Liver (tissue), 9 donors: Measurements from ENCODE around the gene CELF2. TPM values are rescaled to one million over a fixed set of nuclear protein-coding genes. Genes with fewer than 3 reads are reported as not detected.

Experiments
- DNase-seq: peaks from one replicate; pipeline ENCODE4 v3.0.0-alpha.2; 2017; ENCODE audit warnings: low spot score
- H3K27ac ChIP-seq, 2 donors: one replicate each; pipeline ENCODE4 v1.7.0; 2013; ENCODE audit warnings: inconsistent platforms in 2 of 2, low read length in 2 of 2, control low read depth in 1 of 2, low read depth in 1 of 2, mild to moderate bottlenecking in 1 of 2
- H3K27me3 ChIP-seq, 4 donors: one replicate each; pipeline versions ENCODE4 v1.6.1 to v1.7.0; 2013; ENCODE audit warnings: low read length in 3 of 4, inconsistent platforms in 1 of 4, mild to moderate bottlenecking in 1 of 4, moderate library complexity in 1 of 4; ENCODE audit not compliant: control insufficient read depth in 4 of 4, insufficient read depth in 4 of 4
- H3K36me3 ChIP-seq, 4 donors: one replicate each; pipeline versions ENCODE4 v1.6.1 to v1.7.0; 2013; ENCODE audit warnings: low read length in 3 of 4, mild to moderate bottlenecking in 3 of 4, low read depth in 1 of 4, moderate library complexity in 1 of 4; ENCODE audit not compliant: control insufficient read depth in 4 of 4, insufficient read depth in 3 of 4
- H3K4me1 ChIP-seq, 4 donors: one replicate each; pipeline versions ENCODE4 v1.6.1 to v1.7.0; 2013; ENCODE audit warnings: low read length in 3 of 4, mild to moderate bottlenecking in 3 of 4, moderate library complexity in 1 of 4; ENCODE audit not compliant: control insufficient read depth in 4 of 4, insufficient read depth in 4 of 4
- H3K4me3 ChIP-seq, 3 donors: one replicate each; pipeline versions ENCODE4 v1.6.1 to v1.7.0; 2013; ENCODE audit warnings: low read length in 3 of 3, control low read depth in 1 of 3, low read depth in 1 of 3, mild to moderate bottlenecking in 1 of 3
- H3K9ac ChIP-seq, 2 donors: one replicate each; pipeline ENCODE4 v1.7.0; 2013; ENCODE audit warnings: low read length in 2 of 2, mild to moderate bottlenecking in 2 of 2, moderate library complexity in 2 of 2, control low read depth in 1 of 2, low read depth in 1 of 2
- H3K9me3 ChIP-seq, 4 donors: one replicate each; pipeline versions ENCODE4 v1.6.1 to v1.7.0; 2013; ENCODE audit warnings: low read length in 3 of 4; ENCODE audit not compliant: control insufficient read depth in 4 of 4
- ATF3 ChIP-seq: IDR thresholded peaks from 2 replicates; pipeline ENCODE4 v1.6.1; 2016; ENCODE audit warnings: antibody characterized with exemption
- EGR1 ChIP-seq, 2 donors: IDR thresholded peaks; 2 replicates each; pipeline ENCODE4 v1.6.1; 2016 to 2018; ENCODE audit warnings: antibody characterized with exemption in 2 of 2, low read depth in 2 of 2
- FOXA1 ChIP-seq: IDR thresholded peaks from 2 replicates; pipeline ENCODE4 v1.6.1; 2016; ENCODE audit warnings: antibody characterized with exemption
- FOXA2 ChIP-seq: IDR thresholded peaks from 2 replicates; pipeline ENCODE4 v1.6.1; 2016; ENCODE audit warnings: antibody characterized with exemption
- GABPA ChIP-seq, 2 donors: IDR thresholded peaks in 1 of 2; conservative IDR thresholded peaks in 1 of 2; 2 replicates each; pipeline ENCODE4 v1.6.1; 2016; ENCODE audit warnings: antibody characterized with exemption in 2 of 2, mild to moderate bottlenecking in 1 of 2, moderate library complexity in 1 of 2
- HNF4A ChIP-seq, 2 donors: conservative IDR thresholded peaks; 2 replicates each; pipeline ENCODE4 v1.6.1; 2016; ENCODE audit warnings: antibody characterized with exemption in 2 of 2, mild to moderate bottlenecking in 2 of 2
- HNF4G ChIP-seq: IDR thresholded peaks from 2 replicates; pipeline ENCODE4 v1.6.1; 2016; ENCODE audit warnings: antibody characterized with exemption
- NR2F2 ChIP-seq: IDR thresholded peaks from 2 replicates; pipeline ENCODE4 v1.6.1; 2016; ENCODE audit warnings: antibody characterized with exemption
- RAD21 ChIP-seq, 2 donors: IDR thresholded peaks; 2 replicates each; pipeline ENCODE4 v1.6.1; 2016; ENCODE audit warnings: antibody characterized with exemption in 2 of 2, mild to moderate bottlenecking in 2 of 2
- REST ChIP-seq: IDR thresholded peaks from 2 replicates; pipeline ENCODE4 v1.6.1; 2016; ENCODE audit warnings: antibody characterized with exemption, mild to moderate bottlenecking
- RXRA ChIP-seq, 2 donors: IDR thresholded peaks; 2 replicates each; pipeline ENCODE4 v1.6.1; 2017 to 2018; ENCODE audit warnings: antibody characterized with exemption in 2 of 2, mild to moderate bottlenecking in 1 of 2
- SP1 ChIP-seq: IDR thresholded peaks from 2 replicates; pipeline ENCODE4 v1.6.1; 2018; ENCODE audit warnings: antibody characterized with exemption, mild to moderate bottlenecking
- TAF1 ChIP-seq: conservative IDR thresholded peaks from 2 replicates; pipeline ENCODE4 v1.6.1; 2016; ENCODE audit warnings: antibody characterized with exemption, mild to moderate bottlenecking
- YY1 ChIP-seq: IDR thresholded peaks from 2 replicates; pipeline ENCODE4 v1.6.1; 2016; ENCODE audit warnings: antibody characterized with exemption, mild to moderate bottlenecking
- ZBTB33 ChIP-seq: IDR thresholded peaks from 2 replicates; pipeline ENCODE4 v1.6.1; 2016; ENCODE audit warnings: antibody characterized with exemption
- WGBS: extraction: QIAGEN DNeasy Blood & Tissue Kit; methylation state at CpG from one replicate; pipeline ENCODE4 v1.1.7; 2013; 5-methylcytosine and 5-hydroxymethylcytosine counted together
- polyA plus RNA-seq, 2 donors: library from polyadenylated mRNA; stranded (reverse) in 1 of 2; unstranded in 1 of 2; fragments of 200-250 nt in 1 of 2; fragments of >200 nt in 1 of 2; fragmentation: Nextera tagmentation in 1 of 2; extraction: Ambion mirVana in 1 of 2; gene quantifications; one replicate each; pipeline versions ENCODE4 v1.2.1 to v1.2.3, GENCODE V29; 2013 to 2015
- total RNA-seq, 2 donors: library from RNA; depleted of rRNA; stranded (reverse); fragments of >200 nt; gene quantifications; one replicate each; pipeline ENCODE4 v1.2.3, GENCODE V29; 2014
- TF ChIP-seq, protein P1 (sequence below): IDR thresholded peaks from 2 replicates; pipeline ENCODE4 v1.6.1; 2016; ENCODE audit warnings: antibody characterized with exemption
- TF ChIP-seq, protein P2 (sequence below): fragments of 150-350 bp; IDR thresholded peaks from 2 replicates; pipeline ENCODE4 v1.5.1; 2017; ENCODE audit warnings: improper control_type of control experiment, low read depth, low read length; ENCODE audit not compliant: missing input control
- donor health status: healthy.
- donor health status: healthy.
- donor health status: healthy.
- donor health status: healthy.
- donor health status: healthy.

Gene CELF2
- total and polyA plus RNA-seq, 4 donors, result 1.4 to 8.5 (median 5.6) TPM

DNA sequence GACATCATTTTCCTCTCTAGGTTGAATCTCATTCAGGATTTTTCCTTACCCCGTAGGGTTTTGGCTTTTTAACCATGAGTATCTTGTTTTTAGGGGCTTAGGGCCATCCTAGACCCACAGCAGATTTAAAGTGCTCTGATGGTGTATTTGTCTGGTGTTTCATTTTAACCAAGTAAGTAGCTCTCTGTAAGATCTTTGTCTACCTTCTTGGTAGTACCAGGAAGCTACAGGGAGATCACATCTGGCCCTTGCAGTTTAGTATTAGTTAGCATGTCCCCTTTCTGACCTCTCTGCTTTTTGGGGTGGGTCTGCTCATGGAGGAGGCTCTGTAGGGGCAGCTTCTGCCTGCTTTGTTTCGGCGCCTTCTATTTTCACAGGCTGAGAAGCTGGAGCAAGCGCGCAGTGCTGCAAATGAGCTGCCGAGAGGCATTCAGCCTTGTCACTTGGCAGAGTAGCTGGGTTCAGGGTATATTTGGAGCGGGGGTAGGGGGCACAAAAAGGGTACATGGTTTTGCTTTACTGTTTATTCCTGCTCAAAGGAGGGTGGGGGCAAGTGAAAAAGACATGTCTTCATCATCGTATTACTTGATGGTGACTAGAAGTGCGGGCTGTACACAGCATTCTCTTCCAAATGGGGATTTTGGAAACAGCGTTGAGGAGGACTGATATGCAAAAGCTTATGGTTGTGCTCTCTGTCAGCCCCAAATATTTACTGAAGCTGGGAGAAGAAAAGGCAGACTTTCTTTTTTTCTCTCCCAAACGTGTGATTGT, 146.3 kb downstream of the CELF2 start:
- Histone ChIP-seq H3K27ac (peak overlapping the region; percentile 12 to 59), H3K4me3 (no peak overlapping the region), H3K9ac (peak overlapping the region; percentile 12 to 33), H3K4me1 (peaks cover 0 to 5% (median 4%) of the 10 kb centered on the region in 4 donors), H3K36me3 (no peaks in the 10 kb centered on the region), H3K9me3 (peaks cover 0 to 10% (median 0%) of the 10 kb centered on the region in 4 donors), H3K27me3 (peaks cover 0 to 3% (median 0%) of the 10 kb centered on the region in 4 donors)
- no peak for DNase-seq
- TF ChIP-seq RXRA (IDR thresholded peaks at IDR 0.05), result no peak
- no peak for TF ChIP-seq TAF1
- TF ChIP-seq EGR1 (IDR thresholded peaks at IDR 0.05; ENCODE audit: low read depth in 2 of 2), result no peak
- TF ChIP-seq ATF3, result no peak
- TF ChIP-seq YY1, result no peak
- no peak for TF ChIP-seq REST
- no peak for TF ChIP-seq SP1
- TF ChIP-seq FOXA1, result no peak
- TF ChIP-seq, protein P1, sequence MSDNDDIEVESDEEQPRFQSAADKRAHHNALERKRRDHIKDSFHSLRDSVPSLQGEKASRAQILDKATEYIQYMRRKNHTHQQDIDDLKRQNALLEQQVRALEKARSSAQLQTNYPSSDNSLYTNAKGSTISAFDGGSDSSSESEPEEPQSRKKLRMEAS, result no peak
- no peak for TF ChIP-seq FOXA2
- TF ChIP-seq, protein P2, sequence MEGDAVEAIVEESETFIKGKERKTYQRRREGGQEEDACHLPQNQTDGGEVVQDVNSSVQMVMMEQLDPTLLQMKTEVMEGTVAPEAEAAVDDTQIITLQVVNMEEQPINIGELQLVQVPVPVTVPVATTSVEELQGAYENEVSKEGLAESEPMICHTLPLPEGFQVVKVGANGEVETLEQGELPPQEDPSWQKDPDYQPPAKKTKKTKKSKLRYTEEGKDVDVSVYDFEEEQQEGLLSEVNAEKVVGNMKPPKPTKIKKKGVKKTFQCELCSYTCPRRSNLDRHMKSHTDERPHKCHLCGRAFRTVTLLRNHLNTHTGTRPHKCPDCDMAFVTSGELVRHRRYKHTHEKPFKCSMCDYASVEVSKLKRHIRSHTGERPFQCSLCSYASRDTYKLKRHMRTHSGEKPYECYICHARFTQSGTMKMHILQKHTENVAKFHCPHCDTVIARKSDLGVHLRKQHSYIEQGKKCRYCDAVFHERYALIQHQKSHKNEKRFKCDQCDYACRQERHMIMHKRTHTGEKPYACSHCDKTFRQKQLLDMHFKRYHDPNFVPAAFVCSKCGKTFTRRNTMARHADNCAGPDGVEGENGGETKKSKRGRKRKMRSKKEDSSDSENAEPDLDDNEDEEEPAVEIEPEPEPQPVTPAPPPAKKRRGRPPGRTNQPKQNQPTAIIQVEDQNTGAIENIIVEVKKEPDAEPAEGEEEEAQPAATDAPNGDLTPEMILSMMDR, result no peak
- TF ChIP-seq RAD21 (IDR thresholded peaks at IDR 0.05), result no peak
- no peak for TF ChIP-seq ZBTB33
- 27% methylated on average over 11 of the region's 11 CpGs for WGBS

DNA sequence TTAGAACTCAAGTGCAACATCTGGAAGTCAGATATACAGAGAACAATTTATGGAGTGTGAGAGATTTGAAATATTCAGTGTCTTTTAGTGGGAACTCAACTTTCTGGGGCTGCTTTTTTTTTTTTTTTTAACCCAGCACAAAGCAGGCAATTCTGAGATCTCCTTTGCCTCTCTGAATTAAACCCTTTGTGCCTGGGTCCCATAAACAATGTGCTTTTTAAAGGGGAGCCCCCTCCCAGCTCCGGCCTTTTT, 146.8 kb downstream of the CELF2 start:
- Histone ChIP-seq H3K9ac (no peak overlapping the region), H3K27me3 (peaks cover 0 to 3% (median 0%) of the 10 kb centered on the region in 4 donors), H3K36me3 (no peaks in the 10 kb centered on the region), H3K4me3 (peak overlapping the region in 1 of 3 donors; percentile 42), H3K4me1 (peaks cover 0 to 5% (median 4%) of the 10 kb centered on the region in 4 donors), H3K27ac (peak overlapping the region; percentile 12 to 59), H3K9me3 (peaks cover 0 to 10% (median 0%) of the 10 kb centered on the region in 4 donors)
- 7% methylated on average over 1 of the region's 1 CpG for WGBS
- DNase-seq, result no peak
- TF ChIP-seq HNF4G (no peak), TAF1 (no peak), ZBTB33 (no peak), GABPA (IDR thresholded peaks at IDR 0.05 in 1 of 2, conservative IDR thresholded peaks at IDR 0.05 in 1 of 2) (no peak), FOXA1 (no peak), ATF3 (no peak), SP1 (no peak), NR2F2 (no peak), HNF4A (conservative IDR thresholded peaks at IDR 0.05) (no peak), RAD21 (IDR thresholded peaks at IDR 0.05) (no peak), RXRA (IDR thresholded peaks at IDR 0.05) (no peak)
- TF ChIP-seq, protein P1, result no peak
- TF ChIP-seq, protein P2, result no peak
